GM10266 (cell line): ENCODE data around the gene VSTM2L.

Source experiments
- DNase-seq: peaks from one replicate; pipeline ENCODE4 v3.0.0; 2012; ENCODE audit errors: extremely low spot score
- CTCF ChIP-seq: IDR thresholded peaks from 2 replicates; pipeline ENCODE4 v1.5.1; 2012; ENCODE audit warnings: mild to moderate bottlenecking, low read depth; ENCODE audit not compliant: control insufficient read depth, insufficient read depth; ENCODE audit errors: missing control alignments

Gene VSTM2L

DNA sequence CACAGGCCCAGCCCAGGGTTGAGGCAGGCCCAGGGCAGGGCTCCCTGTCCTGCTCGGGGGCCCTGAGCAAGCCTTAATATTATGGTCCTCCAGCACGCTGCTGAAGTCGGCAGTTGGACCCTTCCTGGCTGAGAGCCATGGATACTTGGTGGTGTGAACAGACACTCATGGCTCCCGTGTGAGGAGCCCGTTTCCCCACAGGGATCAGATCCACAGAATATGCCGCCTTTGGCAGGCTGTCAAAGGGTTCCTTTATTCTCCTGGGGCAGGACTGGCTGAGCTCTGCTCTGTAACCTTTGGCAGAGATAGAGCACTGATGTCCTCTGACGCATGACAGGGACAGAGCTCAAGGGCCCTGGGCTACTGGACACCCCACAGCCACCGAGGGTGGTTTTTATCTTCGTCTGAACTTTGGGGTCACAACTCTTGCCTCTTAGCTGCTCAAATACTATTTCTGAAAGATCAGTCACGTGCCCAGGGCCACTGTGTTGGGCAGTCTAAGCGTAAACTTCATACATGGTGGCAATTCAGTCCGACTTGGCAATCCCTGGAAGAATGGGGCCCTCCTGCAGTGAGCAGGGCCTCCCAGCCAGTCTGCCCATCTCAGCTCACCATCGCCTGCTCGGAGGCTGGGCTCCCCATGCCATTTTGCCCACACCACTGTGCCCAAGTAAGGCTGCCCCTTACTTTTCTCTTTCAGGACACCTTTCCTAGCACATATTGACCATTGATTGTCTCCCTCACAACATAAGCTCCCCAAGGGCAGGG lies 81.3 kb downstream of the VSTM2L start:
- DNase-seq: no peak
- no peak for TF ChIP-seq CTCF

DNA sequence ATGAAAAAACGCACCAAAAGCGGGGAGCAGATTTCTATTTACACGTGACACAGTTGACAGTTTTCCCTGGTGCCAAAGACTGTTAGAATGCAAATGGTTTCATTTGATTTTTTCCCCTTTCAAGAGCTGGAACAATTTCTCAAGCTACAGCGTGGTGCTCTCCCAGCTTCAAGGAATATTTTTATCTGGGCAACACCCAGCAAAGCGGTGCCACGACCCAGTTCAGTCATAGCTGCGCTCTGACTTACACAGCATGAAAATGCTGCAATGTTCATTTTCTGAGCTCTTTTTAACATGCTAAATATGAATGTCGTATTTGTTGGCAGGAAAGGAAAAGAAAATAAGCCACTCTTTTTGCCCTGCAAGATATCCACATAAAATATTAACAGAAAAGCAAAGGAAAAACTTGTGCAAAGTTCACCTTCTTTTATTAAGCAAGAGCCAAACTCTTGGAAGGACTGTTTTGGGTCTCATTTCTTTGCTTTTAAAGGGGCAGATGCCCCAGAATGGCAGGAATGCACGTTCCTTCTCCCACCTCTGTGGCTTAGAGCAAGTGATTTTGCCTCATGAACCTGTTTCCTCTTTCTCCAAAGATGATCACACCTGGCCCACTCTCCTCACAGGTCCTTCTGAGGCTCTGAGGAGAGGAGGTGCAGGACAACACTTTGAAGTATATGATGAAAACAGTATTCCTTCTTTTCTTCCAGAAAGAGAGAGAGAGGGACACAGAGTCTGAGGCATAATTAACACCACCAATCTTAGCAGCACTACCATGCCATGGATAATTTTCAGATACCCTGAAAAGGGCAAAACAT lies 83.3 kb downstream of the VSTM2L start:
- DNase-seq: no peak
- TF ChIP-seq CTCF: no peak

GRCh38 chr20:37986873-37987601 lies 84.1 kb downstream of the VSTM2L start:
- DNase-seq: no peak
- TF ChIP-seq CTCF: no peak

GRCh38 chr20:37987602-37988290 lies 84.8 kb downstream of the VSTM2L start:
- TF ChIP-seq CTCF: no peak
- no peak for DNase-seq

DNA sequence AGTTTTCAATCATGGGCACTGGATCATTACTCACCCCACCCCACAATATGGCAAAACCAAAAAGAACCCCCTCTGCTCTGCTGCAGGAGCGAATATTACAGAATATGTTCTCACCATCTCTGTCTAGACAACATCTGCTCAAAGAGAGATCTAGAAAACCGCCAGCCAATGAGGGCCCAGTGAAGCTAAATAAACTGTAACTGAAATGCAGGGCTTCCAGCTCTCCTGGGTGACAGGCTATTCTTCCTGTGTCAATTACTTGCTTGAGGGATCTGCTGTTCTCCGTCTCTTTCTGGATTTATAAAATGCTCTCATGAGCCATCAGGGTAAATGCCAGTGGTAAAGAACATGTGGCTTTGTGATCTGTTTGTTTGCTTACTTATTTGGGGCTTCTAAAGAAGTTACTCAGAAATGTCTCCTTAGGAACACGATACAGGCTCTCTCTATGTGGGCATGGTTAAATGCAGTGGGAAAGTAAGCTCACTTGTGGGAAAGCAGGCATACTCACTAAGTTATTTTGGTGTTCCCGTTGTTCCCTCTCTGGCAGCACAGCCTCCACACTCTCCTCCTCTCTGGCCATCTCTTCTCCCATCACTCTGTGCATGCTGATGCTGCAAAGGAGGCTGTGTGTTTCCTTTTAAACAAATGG lies 85.5 kb downstream of the VSTM2L start:
- DNase-seq: no peak
- no peak for TF ChIP-seq CTCF

DNA sequence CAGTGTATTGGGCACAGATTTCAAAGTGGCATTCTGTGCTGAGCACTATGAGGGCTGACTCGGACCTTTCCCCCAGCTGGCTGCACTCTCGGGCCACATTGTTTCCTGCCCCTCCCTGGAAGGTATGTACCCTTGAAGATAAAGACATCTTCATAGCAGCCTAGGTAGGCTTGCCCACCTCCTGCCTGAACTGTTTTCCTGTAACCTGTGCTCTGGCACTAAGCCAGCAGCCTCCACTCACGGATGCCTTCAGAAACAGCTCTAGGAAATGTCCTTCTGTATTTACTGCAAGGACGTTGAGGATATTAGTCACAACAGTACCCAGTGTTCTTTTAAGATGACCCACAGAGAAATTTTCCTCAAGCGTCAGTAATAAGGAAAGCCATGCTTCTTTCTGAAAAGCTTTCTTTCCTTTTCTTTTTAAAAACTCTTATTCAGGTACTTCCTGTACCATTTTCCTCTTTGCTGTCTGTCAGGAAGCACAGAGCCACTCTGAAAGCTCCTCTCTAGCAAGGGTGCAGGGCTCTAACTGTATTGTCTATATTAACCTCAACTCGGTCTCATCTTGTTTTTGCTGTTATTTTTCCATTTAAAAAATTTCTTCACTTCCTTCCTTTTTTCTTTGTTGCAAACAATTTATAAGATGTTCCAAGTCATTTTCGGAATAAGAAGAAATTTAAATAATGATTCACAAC lies 86.8 kb downstream of the VSTM2L start:
- TF ChIP-seq CTCF: no peak
- DNase-seq: no peak
